HepG2 (cell line): ENCODE data around the gene TLR1. TPM values are rescaled to one million over a fixed set of nuclear protein-coding genes. Genes with fewer than 3 reads are reported as not detected.

Source experiments
- ATAC-seq: fragments of 200-7000 bp; cut with Tn5 transposase; 3 replicates; pipeline ENCODE4 v1.9.1; 2020; ENCODE audit warnings: mild to moderate bottlenecking, moderate library complexity
- BruUV-seq: library from RNA; stranded (reverse); fragments of 400-500 nt; replicated peaks from 2 replicates; lab custom pipeline; 2021; lab: Mats Ljungman, UMichigan
- CTCF ChIA-PET: fragments of 300-600 bp; formaldehyde crosslinking; extraction: SDS; loops from one replicate; lab custom pipeline; 2021; ENCODE audit warnings: low total read pairs, inconsistent platforms, low intra/inter-chr PET ratio; lab: Yijun Ruan, JAX
- POLR2A ChIA-PET: fragments of 350-600 bp; sonication (Branson Sonifier 250); formaldehyde crosslinking; loops from one replicate; lab custom pipeline; 2020; ENCODE audit warnings: antibody characterized with exemption, inconsistent platforms; lab: Yijun Ruan, JAX
- DNase-seq: peaks from one replicate; pipeline ENCODE4 v3.0.0-alpha.2; 2015; ENCODE audit warnings: low spot score
- FAIRE-seq: peaks from 3 replicates; lab custom pipeline; 2011; peaks lifted over from hg19 to GRCh38; lab: Jason Lieb, UNC
- H2AFZ ChIP-seq: one replicate; pipeline ENCODE4 v1.6.1; 2011; ENCODE audit warnings: low read length, inconsistent platforms
- H3K27ac ChIP-seq: fragments of 300-600 bp; 3 replicates; pipeline ENCODE4 v1.8.0; 2011; ENCODE audit warnings: mixed run types, mild to moderate bottlenecking, mixed read lengths, low read length, inconsistent platforms; ENCODE audit not compliant: insufficient read depth; ENCODE audit errors: extremely low read length
- H3K27me3 ChIP-seq, 2 experiments: fragments of 200-600 bp in 1 of 2; 2 replicates in 1 of 2; 3 replicates in 1 of 2; pipeline versions ENCODE4 v1.6.0 to v1.8.0; 2011; ENCODE audit warnings: low read length in 2 of 2, mild to moderate bottlenecking in 2 of 2, moderate library complexity in 2 of 2, inconsistent platforms in 1 of 2; ENCODE audit not compliant: insufficient read depth in 2 of 2, control insufficient read depth in 1 of 2
- H3K36me3 ChIP-seq, 2 experiments: fragments of 200-600 bp in 1 of 2; replicated peaks in 1 of 2; 2 replicates in 1 of 2; 3 replicates in 1 of 2; pipeline versions ENCODE4 v1.5.1 to v1.8.0; 2011; ENCODE audit warnings: low read length in 2 of 2, inconsistent platforms in 1 of 2; ENCODE audit not compliant: insufficient read depth in 2 of 2, control insufficient read depth in 1 of 2
- H3K4me1 ChIP-seq: 2 replicates; pipeline ENCODE4 v1.5.1; 2012; ENCODE audit warnings: low read length, inconsistent platforms; ENCODE audit not compliant: insufficient read depth
- H3K4me2 ChIP-seq: 2 replicates; pipeline ENCODE4 v1.6.0; 2011; ENCODE audit warnings: low read depth, low read length, inconsistent platforms
- H3K4me3 ChIP-seq, 3 experiments: fragments of 200-600 bp in 1 of 3; sonication (generic), shearing (Covaris generic) in 1 of 3; replicated peaks in 1 of 3; 2 replicates each; pipeline ENCODE4 v1.5.1; 2011 to 2016; ENCODE audit warnings: low read length in 3 of 3, inconsistent platforms in 2 of 3, low read depth in 2 of 3, mild to moderate bottlenecking in 2 of 3, control low read depth in 1 of 3, mixed read lengths in 1 of 3; ENCODE audit not compliant: insufficient read depth in 1 of 3
- H3K79me2 ChIP-seq: one replicate; pipeline ENCODE4 v1.6.1; 2011; ENCODE audit warnings: low read length, inconsistent platforms; ENCODE audit not compliant: insufficient read depth
- H3K9ac ChIP-seq: 2 replicates; pipeline ENCODE4 v1.6.0; 2011; ENCODE audit warnings: mild to moderate bottlenecking, low read depth, low read length, inconsistent platforms; ENCODE audit not compliant: insufficient read depth
- H3K9me3 ChIP-seq: 2 replicates; pipeline ENCODE4 v1.5.1; 2012; ENCODE audit warnings: mild to moderate bottlenecking, low read length
- H4K20me1 ChIP-seq: 2 replicates; pipeline ENCODE4 v1.6.0; 2011; ENCODE audit warnings: inconsistent platforms, mild to moderate bottlenecking, low read length, moderate library complexity; ENCODE audit not compliant: insufficient read depth
- BHLHE40 ChIP-seq: IDR thresholded peaks from 2 replicates; pipeline ENCODE4 v1.6.1; 2011; ENCODE audit warnings: low read length, improper control_type of control experiment
- GTF3A ChIP-seq: sonication (generic); formaldehyde crosslinking; conservative IDR thresholded peaks from 2 replicates; pipeline ENCODE4 v1.4.0; 2020; ENCODE audit warnings: mild to moderate bottlenecking, missing genetic modification reagents
- HNRNPUL1 ChIP-seq: fragments of 200-400 bp; formaldehyde crosslinking; IDR thresholded peaks from 2 replicates; pipeline ENCODE4 v1.6.1; 2017; ENCODE audit warnings: low read depth, mild to moderate bottlenecking, low read length, moderate library complexity
- HOXA7 ChIP-seq: sonication (generic); formaldehyde crosslinking; IDR thresholded peaks from 2 replicates; pipeline ENCODE4 v1.8.1; 2022; ENCODE audit warnings: mild to moderate bottlenecking, missing genetic modification reagents, moderate library complexity
- KLF16 ChIP-seq, 2 experiments: sonication (generic) in 1 of 2; formaldehyde crosslinking in 1 of 2; IDR thresholded peaks; 2 replicates each; pipeline versions ENCODE4 v1.6.1 to v1.8.0; 2016 to 2023; ENCODE audit warnings: missing genetic modification reagents in 2 of 2, missing compliant biosample characterization in 1 of 2
- SRF ChIP-seq: IDR thresholded peaks from 2 replicates; pipeline ENCODE4 v1.6.1; 2011; ENCODE audit warnings: mild to moderate bottlenecking, low read depth, low read length, moderate library complexity
- STAG1 ChIP-seq: sonication (generic); formaldehyde crosslinking; IDR thresholded peaks from 2 replicates; pipeline ENCODE4 v1.4.0; 2020; ENCODE audit warnings: missing genetic modification reagents
- TBP ChIP-seq: sonication (generic); formaldehyde crosslinking; IDR thresholded peaks from 2 replicates; pipeline ENCODE4 v1.5.0; 2020; ENCODE audit warnings: missing genetic modification reagents
- TCF7L2 ChIP-seq: IDR thresholded peaks from 2 replicates; pipeline ENCODE4 v1.6.1; 2011; ENCODE audit warnings: mild to moderate bottlenecking, low read depth, low read length, moderate library complexity
- ZNF225 ChIP-seq: sonication (generic); formaldehyde crosslinking; IDR thresholded peaks from 2 replicates; pipeline ENCODE4 v1.4.0; 2020; ENCODE audit warnings: mild to moderate bottlenecking, missing genetic modification reagents
- ZNF33B ChIP-seq: sonication (generic); formaldehyde crosslinking; IDR thresholded peaks from 2 replicates; pipeline ENCODE4 v1.5.1; 2020; ENCODE audit warnings: mild to moderate bottlenecking, missing genetic modification reagents
- ZNF772 ChIP-seq: sonication (generic); formaldehyde crosslinking; IDR thresholded peaks from 2 replicates; pipeline ENCODE4 v1.5.0; 2020; ENCODE audit warnings: mild to moderate bottlenecking, missing genetic modification reagents
- ZSCAN22 ChIP-seq: sonication (generic); formaldehyde crosslinking; IDR thresholded peaks from 2 replicates; pipeline ENCODE4 v1.4.0; 2020; ENCODE audit warnings: mild to moderate bottlenecking, missing genetic modification reagents
- WGBS: methylation state at CpG from one replicate; pipeline ENCODE4 v1.1.6; 2017; ENCODE audit warnings: low lambda C conversion rate; 5-methylcytosine and 5-hydroxymethylcytosine counted together
- in situ Hi-C: cut with HindIII; loops from 2 replicates; pipeline ENCODE4 v1.10.0; 2017; ENCODE audit warnings: low pct_unique_long_range_greater_than_20kb; ENCODE audit not compliant: extremely low pct_ligation_motif_present
- intact Hi-C: fragments of 100-400 bp; cut with micrococcal nuclease; formaldehyde crosslinking; loops from one replicate; pipeline ENCODE4 v1.10.0; 2022; ENCODE audit not compliant: unreplicated experiment
- polyA plus RNA-seq, 8 experiments: library from polyadenylated mRNA; depleted of rRNA in 3 of 8; stranded (reverse) in 7 of 8; unstranded in 1 of 8; fragments of >200 nt; fragmentation: Illumina TruSeq in 4 of 8; extraction: Trizol in 4 of 8; gene quantifications; 2 replicates each; pipeline versions ENCODE4 v1.2.1 to v1.2.3, GENCODE V29; 2011 to 2016; ENCODE audit warnings: low read depth in 4 of 8, missing spikeins in 1 of 8, mixed read lengths in 1 of 8; ENCODE audit not compliant: insufficient read depth in 1 of 8
- total RNA-seq, 5 experiments: library from RNA; depleted of rRNA; stranded (reverse); fragments of >200 nt; fragmentation: Illumina TruSeq; extraction: Trizol; gene quantifications; 2 replicates each; pipeline ENCODE4 v1.2.3, GENCODE V29; 2016; ENCODE audit warnings: low read depth in 1 of 5
- TF ChIP-seq, protein P1 (sequence below): sonication (generic); formaldehyde crosslinking; IDR thresholded peaks from 2 replicates; pipeline ENCODE4 v1.5.0; 2020; ENCODE audit warnings: missing genetic modification reagents
- TF ChIP-seq, protein P2 (sequence below): sonication (generic); formaldehyde crosslinking; IDR thresholded peaks from 2 replicates; pipeline ENCODE4 v1.8.1; 2022; ENCODE audit warnings: low read depth, mild to moderate bottlenecking, missing genetic modification reagents
- TF ChIP-seq, protein P3 (sequence below): sonication (generic); formaldehyde crosslinking; IDR thresholded peaks from 2 replicates; pipeline ENCODE4 v1.5.0; 2020; ENCODE audit warnings: mild to moderate bottlenecking, missing genetic modification reagents, moderate library complexity

The TLR1 gene
- total and polyA plus RNA-seq, 2 of the 13 experiments (the other 11 are each of a cell fraction or from before 2014, with no cell fraction given) = 0.08 to 0.11 TPM

DNA sequence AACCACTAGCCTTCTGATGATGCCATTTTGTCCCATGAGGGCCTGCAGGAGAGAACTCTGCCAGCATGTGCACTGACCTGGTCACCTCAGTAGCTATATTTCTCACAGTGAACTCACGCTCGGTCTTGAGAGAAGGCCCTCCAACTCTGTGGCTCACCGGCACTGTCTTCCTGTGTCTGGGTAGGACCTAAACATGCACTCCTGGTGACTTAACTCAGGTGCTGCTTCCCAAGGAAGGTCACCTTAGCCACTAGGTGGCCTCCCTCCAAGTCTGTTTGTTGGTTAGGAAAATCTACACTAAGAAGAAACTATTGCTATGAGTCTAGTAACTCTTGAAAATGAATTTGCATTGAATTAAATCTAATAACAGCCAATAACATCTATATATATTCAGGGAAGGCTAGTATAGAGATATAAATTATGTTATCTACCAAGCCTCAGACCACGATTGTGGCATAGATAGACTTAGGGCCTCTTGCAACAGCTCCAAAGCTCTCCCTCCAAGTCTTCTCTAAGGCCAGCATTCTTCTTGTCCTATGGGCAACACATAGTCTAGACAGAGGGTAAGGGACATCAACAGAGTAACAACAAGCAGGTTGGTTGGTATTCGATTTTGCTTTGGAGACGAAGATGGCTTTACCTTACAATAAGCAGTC is 46.5 kb downstream of the TLR1 start:
- H3K27ac ChIP-seq = no peak overlapping the region
- CTCF ChIA-PET = interaction anchor here (1.2 to 3.0 kb wide), 2 partner anchors 25 to 99 kb away, joined by 4 to 16 read pairs; partner anchors contain the start of genes TLR10 and TLR6
- no peaks in the 10 kb centered on the region for H3K79me2 ChIP-seq
- no peak for DNase-seq
- H3K4me3 ChIP-seq = no peak overlapping the region
- POLR2A ChIA-PET = no interaction called here
- WGBS = 59% methylated on average over 3 of the region's 6 CpGs
- no peak overlapping the region for H2AFZ ChIP-seq
- no peaks in the 10 kb centered on the region for H4K20me1 ChIP-seq
- intact Hi-C loops (no loop called here), in situ Hi-C loops (loop anchor here (5.0 to 25.0 kb wide), 2 partner anchors 99 to 379 kb away; partner anchors contain the start of gene TLR6)
- H3K9me3 ChIP-seq = no peaks in the 10 kb centered on the region
- H3K27me3 ChIP-seq = peaks cover 0 to 9% of the 10 kb centered on the region in 2 experiments; a peak in 1 of 5 replicates
- peak; percentile 66 for FAIRE-seq
- H3K9ac ChIP-seq = no peak overlapping the region
- no peaks in the 10 kb centered on the region for H3K36me3 ChIP-seq
- peaks cover 10% of the 10 kb centered on the region for H3K4me1 ChIP-seq
- BruUV-seq = no TSS peak
- TF ChIP-seq KLF16 (CRISPR knock-in tag; IDR thresholded peaks at IDR 0.05) (no peak), ZNF225 (CRISPR knock-in tag) (no peak), ZNF772 (CRISPR knock-in tag) (no peak), ZSCAN22 (CRISPR knock-in tag) (no peak), TCF7L2 (no peak), ZNF33B (no peak), BHLHE40 (no peak), GTF3A (CRISPR knock-in tag) (no peak), SRF (no peak), HNRNPUL1 (no peak), STAG1 (CRISPR knock-in tag) (0 out of 2 replicates have a peak, but pooled peaks have one; percentile 37), TBP (CRISPR knock-in tag) (no peak), HOXA7 (CRISPR knock-in tag) (no peak)
- TF ChIP-seq, protein P1, sequence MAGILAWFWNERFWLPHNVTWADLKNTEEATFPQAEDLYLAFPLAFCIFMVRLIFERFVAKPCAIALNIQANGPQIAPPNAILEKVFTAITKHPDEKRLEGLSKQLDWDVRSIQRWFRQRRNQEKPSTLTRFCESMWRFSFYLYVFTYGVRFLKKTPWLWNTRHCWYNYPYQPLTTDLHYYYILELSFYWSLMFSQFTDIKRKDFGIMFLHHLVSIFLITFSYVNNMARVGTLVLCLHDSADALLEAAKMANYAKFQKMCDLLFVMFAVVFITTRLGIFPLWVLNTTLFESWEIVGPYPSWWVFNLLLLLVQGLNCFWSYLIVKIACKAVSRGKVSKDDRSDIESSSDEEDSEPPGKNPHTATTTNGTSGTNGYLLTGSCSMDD (CRISPR knock-in tag) = no peak
- TF ChIP-seq, protein P2, sequence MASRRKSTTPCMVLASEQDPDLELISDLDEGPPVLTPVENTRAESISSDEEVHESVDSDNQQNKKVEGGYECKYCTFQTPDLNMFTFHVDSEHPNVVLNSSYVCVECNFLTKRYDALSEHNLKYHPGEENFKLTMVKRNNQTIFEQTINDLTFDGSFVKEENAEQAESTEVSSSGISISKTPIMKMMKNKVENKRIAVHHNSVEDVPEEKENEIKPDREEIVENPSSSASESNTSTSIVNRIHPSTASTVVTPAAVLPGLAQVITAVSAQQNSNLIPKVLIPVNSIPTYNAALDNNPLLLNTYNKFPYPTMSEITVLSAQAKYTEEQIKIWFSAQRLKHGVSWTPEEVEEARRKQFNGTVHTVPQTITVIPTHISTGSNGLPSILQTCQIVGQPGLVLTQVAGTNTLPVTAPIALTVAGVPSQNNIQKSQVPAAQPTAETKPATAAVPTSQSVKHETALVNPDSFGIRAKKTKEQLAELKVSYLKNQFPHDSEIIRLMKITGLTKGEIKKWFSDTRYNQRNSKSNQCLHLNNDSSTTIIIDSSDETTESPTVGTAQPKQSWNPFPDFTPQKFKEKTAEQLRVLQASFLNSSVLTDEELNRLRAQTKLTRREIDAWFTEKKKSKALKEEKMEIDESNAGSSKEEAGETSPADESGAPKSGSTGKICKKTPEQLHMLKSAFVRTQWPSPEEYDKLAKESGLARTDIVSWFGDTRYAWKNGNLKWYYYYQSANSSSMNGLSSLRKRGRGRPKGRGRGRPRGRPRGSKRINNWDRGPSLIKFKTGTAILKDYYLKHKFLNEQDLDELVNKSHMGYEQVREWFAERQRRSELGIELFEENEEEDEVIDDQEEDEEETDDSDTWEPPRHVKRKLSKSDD (CRISPR knock-in tag) = no peak
- TF ChIP-seq, protein P3, sequence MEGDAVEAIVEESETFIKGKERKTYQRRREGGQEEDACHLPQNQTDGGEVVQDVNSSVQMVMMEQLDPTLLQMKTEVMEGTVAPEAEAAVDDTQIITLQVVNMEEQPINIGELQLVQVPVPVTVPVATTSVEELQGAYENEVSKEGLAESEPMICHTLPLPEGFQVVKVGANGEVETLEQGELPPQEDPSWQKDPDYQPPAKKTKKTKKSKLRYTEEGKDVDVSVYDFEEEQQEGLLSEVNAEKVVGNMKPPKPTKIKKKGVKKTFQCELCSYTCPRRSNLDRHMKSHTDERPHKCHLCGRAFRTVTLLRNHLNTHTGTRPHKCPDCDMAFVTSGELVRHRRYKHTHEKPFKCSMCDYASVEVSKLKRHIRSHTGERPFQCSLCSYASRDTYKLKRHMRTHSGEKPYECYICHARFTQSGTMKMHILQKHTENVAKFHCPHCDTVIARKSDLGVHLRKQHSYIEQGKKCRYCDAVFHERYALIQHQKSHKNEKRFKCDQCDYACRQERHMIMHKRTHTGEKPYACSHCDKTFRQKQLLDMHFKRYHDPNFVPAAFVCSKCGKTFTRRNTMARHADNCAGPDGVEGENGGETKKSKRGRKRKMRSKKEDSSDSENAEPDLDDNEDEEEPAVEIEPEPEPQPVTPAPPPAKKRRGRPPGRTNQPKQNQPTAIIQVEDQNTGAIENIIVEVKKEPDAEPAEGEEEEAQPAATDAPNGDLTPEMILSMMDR (CRISPR knock-in tag) = peak; percentile 60
- H3K4me2 ChIP-seq = no peak overlapping the region
- ATAC-seq = peak; percentile 57
